Right renal pelvis (tissue), 4 donors: ENCODE results near the gene EBF4. TPM values are rescaled to one million over a fixed set of nuclear protein-coding genes. Genes with fewer than 3 reads are reported as not detected.
A peak's percentile ranks its signal among the peaks of the same experiment; 100 is the strongest.

Experiments
- DNase-seq, 4 donors: peaks; one replicate each; pipeline ENCODE4 v3.0.0-alpha.2; 2013; ENCODE audit warnings: low read depth in 4 of 4, low spot score in 3 of 4, missing footprints in 1 of 4
- polyA plus RNA-seq, 4 donors: library from polyadenylated mRNA; unstranded; fragments of 120-200 nt; gene quantifications; one replicate each; pipeline ENCODE4 v1.2.1, GENCODE V29; 2013; ENCODE audit not compliant: insufficient read length in 4 of 4

EBF4 gene
- polyA plus RNA-seq, 4 donors = 31.5 to 34.2 (median 33.0) TPM

DNA sequence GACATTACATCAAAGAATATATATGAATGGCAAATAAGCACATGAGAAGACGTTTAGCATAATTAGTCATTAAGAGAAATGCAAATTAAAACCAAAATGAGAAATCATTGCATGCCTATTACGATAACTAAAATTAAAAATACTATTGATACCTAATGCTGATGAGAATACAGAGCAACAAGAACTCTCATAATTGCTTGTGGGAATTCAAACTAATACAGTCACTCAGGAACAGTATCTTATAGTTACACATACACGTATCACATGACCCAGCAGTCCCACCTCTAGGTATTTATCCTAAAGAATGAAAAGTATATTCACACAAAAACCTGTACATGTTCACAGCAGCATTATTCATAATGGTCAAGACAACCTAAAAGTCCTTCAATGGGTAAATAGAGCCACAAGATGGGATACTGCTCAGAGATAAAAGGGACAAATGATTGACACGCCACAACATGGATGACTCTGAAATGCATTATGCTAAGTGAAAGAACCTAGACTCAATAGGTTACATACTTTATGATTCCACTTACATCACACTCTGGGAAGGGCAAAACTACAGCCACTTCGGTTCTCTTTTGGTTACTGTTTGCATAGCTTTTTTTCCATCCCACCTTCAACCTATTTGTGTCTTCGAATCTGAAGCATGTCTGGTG is 91.5 kb downstream of the EBF4 start:
- DNase-seq = no peak

DNA sequence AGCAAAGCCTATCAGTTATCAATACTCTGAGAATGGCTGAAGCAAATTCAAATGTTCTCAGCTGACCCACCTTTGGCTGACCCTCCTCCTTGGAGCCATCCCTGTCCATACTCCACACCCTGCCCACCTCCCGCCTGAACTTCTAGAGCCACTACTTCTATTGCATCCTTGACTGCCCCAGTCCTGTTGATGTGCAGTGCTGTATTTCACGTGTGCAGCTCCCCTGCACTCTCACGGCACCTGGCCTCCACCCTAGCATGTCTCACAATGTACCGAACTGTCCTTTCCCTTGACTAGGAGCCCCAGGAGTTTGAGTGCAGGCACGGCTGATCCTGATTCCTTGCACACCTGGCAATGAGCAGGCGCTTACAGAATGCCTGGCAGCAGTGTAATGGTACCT is 100.9 kb downstream of the EBF4 start:
- DNase-seq = no peak

DNA sequence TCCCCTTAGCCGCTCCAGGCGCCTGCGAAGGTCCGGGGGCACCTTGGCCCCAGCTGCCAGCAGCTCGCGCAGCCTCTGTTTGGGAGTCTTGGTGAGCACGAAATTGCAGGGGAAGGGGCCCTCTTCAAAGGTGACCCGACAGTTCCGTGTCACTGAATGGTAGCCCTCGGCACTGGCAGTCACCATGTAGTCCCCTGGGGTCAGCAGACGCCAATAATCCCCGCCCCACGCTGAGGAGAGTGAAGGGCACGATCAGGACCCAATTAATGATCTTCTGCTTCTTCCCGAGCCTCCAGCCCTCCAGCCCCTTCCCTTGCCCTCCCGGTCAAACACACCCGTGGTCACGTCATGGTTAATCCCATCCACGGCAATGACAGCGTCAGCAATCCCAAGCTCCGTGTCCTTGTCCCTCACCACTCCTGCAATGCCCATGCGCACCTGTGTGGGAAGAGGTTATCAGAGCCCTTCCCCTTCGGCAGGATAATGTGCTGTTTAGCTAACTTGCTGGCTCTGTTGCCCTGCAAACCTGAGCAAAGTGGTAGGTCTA is 101.7 kb downstream of the EBF4 start:
- no peak for DNase-seq

DNA sequence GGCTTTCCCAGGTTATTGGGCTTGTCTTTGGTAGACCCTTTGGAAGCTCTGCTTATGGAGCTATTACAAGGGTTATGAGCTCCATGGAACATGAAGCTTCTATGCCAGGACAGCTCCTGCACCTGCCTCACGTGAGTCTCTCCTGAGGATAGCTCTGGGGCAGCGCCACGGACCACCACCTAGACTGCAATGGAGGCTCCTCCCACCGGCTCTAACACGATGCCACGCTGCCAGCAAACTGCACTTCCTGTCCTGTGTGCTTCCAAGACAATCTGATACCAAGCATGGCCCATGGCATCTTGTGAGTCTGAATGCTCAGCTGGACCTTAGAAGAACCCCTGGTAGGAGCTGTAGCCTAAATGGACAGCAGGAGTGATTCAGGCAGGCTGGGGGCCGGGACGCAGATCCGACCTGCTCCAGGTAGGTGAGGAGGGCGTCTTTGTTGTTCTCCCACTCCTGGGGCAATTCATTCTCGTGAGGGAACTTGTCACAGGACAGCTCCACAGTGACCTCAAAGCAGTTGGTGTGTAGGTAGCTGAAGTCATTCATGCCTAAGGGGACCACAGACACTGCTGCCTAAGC is 102.4 kb downstream of the EBF4 start:
- no peak for DNase-seq

DNA sequence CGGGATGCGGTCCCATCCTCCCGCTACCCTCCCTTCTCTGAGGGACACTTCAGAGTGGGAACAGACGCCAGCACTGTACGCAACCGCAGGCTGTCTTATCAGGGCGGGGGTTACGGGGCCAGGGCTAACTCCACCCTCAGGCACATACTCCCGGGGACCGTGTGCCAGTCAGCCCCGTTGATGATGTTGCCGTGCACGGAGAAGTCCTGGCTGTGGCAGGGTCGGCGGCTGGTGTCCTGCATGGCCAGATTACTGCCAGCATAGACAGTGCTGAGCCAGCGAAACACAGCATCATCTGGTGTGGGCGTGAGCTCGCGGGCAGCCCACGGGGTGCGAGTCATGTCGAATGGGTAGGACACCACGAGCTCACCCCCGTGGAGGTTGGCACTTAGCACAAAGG is 102.9 kb downstream of the EBF4 start:
- DNase-seq = no peak

DNA sequence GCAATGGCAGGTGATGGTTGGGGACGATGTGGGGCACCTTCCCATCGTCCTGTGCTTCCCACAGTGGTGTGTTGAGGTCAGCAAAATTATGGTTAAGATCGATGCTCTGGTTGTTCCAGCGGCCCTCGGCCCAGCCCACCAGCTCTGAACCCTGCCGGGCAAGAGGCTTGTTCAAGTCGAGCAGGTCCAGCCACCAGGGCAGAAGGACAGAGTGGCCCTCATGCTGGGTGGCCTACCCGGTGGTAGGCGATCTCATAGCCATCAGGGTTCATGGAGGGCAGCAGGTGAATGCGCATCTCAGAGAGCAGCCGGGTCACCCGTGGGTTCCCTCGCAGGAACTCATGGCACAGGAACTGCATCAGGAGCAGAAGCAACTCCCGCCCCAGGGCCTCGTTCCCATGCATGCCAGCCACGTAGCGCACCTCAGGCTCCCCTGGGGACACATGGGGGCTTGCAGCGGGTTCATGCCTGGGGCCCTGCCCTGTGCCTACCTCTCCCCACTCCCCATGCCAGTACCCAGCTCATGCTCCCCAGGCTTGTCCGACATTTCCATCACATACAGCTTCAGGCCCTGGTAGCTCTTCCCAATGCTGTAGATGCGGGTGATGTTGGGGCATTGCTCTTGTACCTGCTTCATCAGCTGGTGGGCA is 103.6 kb downstream of the EBF4 start:
- DNase-seq = no peak

DNA sequence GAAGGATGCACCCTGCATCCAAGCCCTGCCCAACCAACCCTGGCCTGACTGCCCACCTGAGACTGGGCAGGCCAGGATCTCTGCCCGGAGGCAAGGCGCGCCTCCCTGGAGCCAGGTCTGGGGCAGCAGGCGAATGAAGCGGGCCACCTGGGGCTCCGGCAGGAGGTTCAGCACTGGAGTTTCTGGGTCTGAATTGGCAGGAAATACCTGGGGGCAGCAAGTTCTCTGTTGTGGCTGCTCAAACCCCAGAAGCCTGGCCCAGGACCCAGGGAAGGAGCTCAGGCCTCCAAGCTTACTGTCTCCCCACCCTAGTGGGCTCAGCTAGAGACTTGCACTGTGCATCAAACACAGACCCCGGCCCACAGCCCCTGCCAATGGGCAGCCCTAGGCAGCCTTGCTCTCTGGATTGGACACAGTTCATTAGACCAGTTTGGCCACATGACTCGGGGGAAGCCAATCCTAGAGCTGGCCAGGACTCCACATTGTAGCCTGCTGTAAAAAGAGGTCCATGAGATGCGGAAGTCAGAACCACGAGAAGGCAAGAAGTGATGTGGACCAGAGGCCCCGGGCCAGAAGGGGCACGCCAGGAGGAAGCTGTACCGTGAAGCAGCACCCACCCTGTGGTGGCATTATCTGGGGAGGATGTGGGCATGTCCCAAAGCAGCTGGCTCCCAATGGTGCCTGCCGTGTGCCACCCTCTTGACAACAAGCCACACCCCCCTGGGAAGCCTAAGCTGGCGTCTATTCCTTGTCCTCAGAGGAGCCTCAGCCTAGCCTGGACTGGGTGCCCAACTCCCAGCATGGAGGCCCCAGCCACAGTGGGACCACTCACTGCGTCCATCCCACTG is 104.8 kb downstream of the EBF4 start:
- no peak for DNase-seq

DNA sequence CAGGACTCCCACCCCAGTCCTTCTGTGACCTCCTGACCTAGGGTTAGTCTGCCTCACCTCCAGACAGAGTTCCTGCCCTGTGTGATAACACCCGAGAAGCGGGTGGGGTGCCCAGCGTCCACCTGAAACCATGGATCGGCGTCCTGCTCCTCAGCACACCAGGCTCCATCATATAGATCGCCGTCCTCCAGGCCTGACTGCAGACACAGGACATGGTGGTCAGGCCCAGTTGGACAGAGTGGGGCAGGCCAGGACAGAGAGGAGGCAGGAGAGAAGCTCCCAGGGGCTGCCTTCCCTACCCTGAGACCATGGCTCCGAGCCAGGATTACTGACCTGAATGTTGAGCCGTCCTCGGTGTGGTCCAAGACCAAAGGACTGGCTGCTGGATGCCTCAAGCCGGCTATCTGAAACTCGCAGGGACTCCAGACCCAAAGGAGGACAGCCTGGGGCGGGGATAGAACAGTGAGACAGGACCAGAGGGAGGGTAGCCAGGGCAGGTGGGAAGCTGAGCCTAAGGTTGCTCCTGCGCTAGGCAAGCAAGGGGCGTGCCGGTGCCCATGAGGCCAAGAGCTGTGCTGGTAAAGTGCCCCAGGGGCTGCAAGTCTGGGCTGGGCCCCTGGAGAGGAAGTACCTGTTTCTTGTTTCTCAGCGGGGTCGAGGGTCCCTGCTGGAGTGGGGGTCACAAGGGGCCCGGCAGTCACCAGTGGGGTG is 105.7 kb downstream of the EBF4 start:
- DNase-seq = no peak

DNA sequence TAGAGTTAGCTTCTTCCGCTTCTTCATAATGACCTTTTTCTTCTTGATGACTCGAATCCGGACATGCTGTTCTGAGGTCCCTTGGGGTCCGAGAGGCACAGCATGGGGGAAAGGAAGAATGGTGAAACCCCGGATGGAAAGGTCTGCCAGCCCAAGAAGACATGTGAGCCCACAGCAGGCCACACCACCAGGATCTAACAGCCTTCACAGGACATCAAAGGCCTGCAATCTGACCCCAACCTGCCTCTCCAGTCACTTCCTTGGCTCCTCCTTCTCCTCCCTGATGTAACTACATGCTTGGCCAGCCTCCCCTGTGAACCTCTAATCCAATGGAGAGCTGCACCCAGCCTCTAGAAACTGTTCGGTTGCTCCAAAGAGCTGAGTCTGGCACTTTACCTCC is 106.2 kb downstream of the EBF4 start:
- DNase-seq = no peak

DNA sequence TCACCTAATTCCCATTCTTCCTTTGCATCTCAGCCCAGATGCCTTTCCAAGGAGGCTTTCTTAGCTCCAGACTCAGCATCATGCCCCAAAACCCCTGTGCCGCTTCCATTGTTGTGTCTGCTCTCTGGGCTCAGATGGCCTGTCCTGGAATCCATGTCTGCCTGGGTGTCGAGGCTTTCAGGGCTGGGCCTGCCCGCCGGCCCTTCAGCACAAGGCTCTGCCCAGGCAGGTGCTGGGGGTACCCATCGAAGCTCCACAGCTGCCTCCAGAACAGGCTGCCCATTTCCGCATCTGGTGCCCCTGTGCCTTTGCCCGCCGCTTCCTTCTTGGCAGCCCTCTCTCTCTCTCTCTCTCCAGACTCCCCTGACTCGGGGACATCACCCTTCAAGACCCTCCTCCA is 106.7 kb downstream of the EBF4 start:
- no peak for DNase-seq

DNA sequence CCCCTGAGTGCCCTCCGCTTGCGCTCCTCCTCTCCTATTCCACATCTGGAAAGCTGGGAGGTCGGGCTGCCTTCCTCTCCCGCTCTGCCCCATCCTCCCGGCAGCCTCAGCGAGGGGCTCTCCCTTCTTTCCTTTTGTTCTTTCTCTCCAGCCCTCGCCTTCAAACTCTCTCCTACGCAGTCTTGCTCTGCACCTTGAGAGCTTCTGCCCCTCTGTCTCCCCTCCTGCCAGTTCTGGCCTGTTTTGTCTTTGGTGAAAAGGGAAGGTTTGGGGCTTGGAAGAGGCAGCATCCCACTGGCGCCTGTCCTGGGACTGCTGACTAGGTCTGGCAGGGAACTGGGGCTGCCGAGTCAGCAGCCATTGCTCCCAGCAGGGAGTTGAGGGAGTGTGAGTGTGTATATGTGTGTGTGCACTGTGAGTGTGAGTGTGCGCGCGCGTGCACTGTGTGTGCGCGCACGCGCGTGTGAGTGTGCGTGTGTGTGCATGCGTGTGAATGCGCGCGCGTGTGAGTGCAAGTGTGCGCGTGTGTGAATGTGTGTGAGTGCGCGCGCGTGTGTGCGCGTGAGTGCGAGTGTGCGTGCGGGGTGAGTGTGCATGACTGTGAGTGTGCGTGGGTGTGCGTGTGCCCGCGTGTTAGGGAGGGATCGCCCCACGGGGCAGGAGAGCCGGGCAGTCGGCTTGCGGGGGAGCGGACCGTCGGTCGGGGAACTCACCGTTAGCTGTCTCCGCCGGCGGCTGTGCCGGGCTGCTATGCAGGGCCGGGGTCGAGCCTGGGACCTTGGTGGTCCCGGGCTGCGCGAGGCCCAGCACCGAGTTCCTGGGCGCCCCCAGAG is 107.3 kb downstream of the EBF4 start:
- DNase-seq = no peak

DNA sequence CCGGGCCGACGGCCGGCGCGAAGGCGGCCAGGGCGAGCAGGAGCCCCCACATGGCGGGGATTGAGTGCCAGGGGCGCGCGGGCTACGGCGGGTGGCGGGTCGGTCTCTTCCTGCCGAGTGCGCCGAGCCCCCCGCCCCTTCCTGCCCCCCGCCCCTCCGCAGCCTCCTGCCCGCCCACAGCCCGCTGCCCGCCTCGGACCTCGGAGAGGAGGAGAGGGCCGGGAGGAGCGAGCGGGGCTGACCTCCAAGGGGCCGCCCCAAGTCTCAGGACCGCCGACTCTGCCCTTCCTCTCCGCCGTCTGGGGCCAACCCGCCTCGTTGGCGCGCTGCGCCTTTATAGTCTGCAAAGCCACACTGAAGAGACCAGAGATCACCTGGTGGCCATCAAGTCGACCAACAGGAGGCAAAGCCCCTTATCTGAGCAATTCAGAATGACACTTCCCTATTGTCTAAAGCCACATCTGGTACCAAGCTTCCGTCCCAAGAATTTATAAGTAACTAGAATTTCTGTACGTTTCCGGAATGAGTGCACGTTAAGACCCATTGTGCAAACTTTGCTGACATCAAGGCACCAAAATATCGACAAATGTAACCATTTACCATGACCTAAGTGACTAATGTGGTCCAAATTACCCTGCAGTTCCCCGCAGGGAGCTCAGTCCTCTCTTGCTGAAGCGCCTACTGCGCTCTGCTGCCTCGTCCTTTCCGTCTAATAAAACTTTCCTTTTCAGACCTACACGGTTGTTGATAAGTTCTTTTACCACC is 108.1 kb downstream of the EBF4 start, which contains the start of gene CPXM1:
Gene CPXM1, minus strand, starts transcription at position 107 of the 765 bp plus-strand sequence. Its CDS starts 55 bp downstream, at position 52.
- DNase-seq = no peak

DNA sequence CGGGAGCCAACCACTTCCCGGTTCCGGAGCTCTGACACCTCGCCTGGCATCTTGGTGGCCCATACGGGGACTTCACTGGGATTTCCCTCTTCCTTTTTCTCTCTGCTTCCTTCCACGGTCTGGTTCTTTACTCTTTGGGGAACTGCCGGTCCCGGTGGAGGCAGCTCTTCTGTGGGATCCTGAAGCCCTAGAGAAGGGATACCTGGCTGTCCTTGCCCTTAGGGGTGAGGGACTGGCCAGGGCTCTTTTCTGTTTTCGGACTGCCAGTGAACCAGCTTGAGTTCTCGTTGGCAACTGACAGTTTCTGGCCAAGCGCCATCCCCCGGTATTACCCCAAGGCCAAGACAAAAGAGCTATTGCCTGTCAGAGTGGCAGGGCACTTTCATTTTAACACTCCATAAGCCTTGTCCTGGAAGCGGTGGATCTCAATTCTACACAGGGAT is 108.7 kb downstream of the EBF4 start:
- DNase-seq = no peak

DNA sequence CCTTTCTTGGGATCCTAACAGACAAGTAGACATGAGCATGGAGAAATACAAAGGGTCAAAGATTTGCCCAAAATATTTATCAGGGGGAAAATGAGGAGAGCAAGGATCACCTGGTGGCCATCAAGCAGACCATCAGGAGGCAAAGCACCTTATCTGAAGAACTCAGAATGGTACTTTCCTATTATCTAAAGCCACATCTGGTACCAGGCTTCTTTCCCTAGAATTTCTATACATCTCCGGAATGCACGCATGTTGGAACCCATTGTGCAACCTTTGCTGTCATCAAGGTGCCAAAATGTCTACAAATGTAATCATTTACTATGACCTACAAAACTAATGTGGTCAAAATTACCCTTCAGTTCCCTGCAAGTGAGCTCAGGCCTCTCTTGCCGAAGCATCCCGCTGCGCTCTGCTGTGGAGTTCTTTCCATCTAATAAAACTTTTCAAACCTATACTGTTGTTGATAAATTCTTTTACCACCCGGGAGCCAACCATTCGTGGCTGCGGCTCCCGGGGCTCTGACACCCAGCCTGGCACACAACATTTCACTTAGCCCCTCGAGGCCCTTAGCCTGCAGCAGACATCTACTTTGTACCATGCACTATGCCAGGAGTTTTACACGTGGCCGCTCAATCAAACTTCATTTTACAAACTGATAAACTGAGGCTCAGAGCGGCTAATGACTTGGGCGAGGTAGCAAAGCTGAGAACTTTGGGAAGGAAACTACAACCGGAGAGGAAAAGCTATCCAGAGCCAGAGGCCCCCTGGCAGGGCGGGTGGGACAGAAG is 111.7 kb downstream of the EBF4 start:
- DNase-seq = no peak

DNA sequence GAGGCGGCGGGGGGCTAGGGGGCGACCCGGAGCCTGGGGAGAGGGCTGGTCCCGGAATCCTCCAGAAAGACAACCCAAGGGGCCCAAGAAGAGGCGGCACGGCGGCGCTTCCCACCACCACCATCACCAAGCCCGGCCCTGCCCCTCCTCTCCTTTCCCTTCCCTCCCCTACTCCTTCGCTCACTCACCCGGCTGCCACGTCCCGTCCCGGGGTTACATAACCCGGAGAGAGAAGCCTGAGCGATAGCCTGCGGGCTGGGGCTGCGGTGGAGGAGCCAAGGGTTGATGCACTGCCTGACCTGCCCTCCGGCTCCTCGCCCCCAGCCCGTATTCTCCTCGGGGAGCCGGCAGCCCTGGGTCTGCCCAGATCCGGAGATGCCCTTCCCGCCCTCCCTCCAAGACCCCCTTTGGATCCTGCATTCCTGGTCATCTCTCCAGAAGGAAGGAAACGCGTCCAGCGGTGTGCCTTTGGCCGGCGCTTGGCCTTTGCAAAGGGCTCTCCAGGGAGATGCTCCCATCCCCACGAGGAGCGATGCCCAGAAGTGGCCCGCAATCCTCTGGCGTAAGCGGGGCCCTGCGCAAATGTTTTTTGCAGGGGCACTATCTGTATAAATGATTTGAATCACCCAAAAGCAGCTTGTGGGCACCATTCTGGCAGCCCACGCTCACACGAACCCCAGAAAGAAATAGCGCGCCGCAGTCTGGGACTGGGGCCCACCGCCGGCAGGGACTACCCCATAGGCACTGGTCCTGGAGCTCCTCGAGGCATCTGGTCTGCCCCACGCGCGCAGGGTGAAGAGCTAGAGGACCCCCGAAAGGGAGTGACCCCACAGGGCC is 112.5 kb downstream of the EBF4 start:
- no peak for DNase-seq

DNA sequence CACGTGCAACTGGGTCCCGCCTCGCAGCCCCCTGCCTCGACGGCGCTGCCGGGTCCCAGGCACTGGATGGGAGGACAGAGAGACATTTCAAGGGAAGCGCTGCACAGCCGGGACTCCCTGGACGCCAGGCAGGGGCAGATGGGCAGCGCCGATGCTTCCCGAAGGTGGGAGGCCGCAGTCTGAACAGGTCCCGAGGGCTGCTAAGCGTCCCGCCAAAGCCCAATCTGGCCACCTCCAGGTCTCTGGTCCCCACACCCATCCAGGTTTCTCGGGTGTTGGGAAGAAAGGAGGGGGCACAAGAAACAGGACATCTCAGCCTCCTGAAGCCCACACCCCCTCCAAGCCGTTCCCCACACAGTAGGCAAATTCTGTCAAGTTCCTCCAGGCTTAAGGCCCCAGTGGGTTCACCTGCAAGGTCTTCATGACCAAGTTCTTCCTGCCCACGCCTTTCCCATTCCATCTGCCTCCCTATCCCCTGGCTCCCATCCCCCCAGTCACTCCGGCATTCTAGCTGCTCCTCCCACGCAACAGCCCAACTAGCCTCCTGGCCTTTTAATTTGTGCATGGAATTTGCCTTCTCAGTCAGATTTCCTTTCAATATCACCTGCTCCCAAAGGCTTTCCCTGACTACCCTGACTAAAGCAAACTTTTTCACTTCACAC is 113.2 kb downstream of the EBF4 start:
- DNase-seq = peak in 2 of 4 donors; percentile 40 to 52
